Peyer's patch (tissue), 4 donors: Measurements from ENCODE around the gene ARHGAP26.

ENCODE experiments used
- CTCF ChIP-seq, 6 experiments: fragments of 450-650 bp in 4 of 6; fragments of 200-600 bp in 2 of 6; sonication (generic) in 1 of 6; IDR thresholded peaks; one replicate each; pipeline ENCODE4 v1.5.1; 2017 to 2019; ENCODE audit warnings: antibody characterized with exemption in 6 of 6, mild to moderate bottlenecking in 3 of 6, moderate library complexity in 1 of 6
- POLR2A ChIP-seq, 2 donors: fragments of 450-650 bp; IDR thresholded peaks; one replicate each; pipeline ENCODE4 v1.5.1; 2017; ENCODE audit warnings: antibody characterized with exemption in 2 of 2, mild to moderate bottlenecking in 2 of 2, moderate library complexity in 2 of 2

- TF ChIP-seq CTCF (IDR thresholded peaks at IDR 0.05) = no peak
- no peak for TF ChIP-seq POLR2A (IDR thresholded peaks at IDR 0.05)
These were observed 266.2 kb downstream of the ARHGAP26 start for GRCh38 chr5:143036146-143036927.
